Activated CD8-positive, alpha-beta T cell treated with anti-CD3 and anti-CD28 coated beads for 36 hours (primary cell): ENCODE results near the gene SLC25A36. TPM values are rescaled to one million over a fixed set of nuclear protein-coding genes. Genes with fewer than 3 reads are reported as not detected.
"Not testable (repeated sequence)": the region's sequence is repeated elsewhere in the genome, so short reads cannot be mapped to it uniquely, and the experiment has no call there.

ENCODE experiments used
- ATAC-seq: fragments of 200-7000 bp; cut with Tn5 transposase; one replicate; pipeline ENCODE4 v1.10.0; 2021; ENCODE audit warnings: mild to moderate bottlenecking, moderate library complexity
- CTCF ChIA-PET: fragments of 350-600 bp; sonication (Branson Sonifier 250); formaldehyde crosslinking; loops from one replicate; lab custom pipeline; 2021; ENCODE audit warnings: antibody characterized with exemption; lab: Charles Lee
- POLR2A ChIA-PET: fragments of 350-600 bp; sonication (Branson Sonifier 250); formaldehyde crosslinking; loops from one replicate; lab custom pipeline; 2021; ENCODE audit warnings: antibody characterized with exemption; lab: Charles Lee
- DNase-seq: peaks from one replicate; pipeline ENCODE4 v3.0.0-alpha.2; 2020
- H3K27ac Mint-ChIP-seq: one replicate; pipeline ENCODE4 v1.8.0; 2021; ENCODE audit warnings: mild to moderate bottlenecking, mixed read lengths
- H3K27me3 Mint-ChIP-seq: one replicate; pipeline ENCODE4 v1.8.0; 2021; ENCODE audit warnings: mixed read lengths
- H3K36me3 Mint-ChIP-seq: one replicate; pipeline ENCODE4 v1.8.0; 2021; ENCODE audit warnings: low read depth, mixed read lengths
- H3K4me1 Mint-ChIP-seq: one replicate; pipeline ENCODE4 v1.8.0; 2021; ENCODE audit warnings: low read depth, mixed read lengths
- H3K4me3 Mint-ChIP-seq: one replicate; pipeline ENCODE4 v1.8.0; 2021; ENCODE audit warnings: mild to moderate bottlenecking, moderate library complexity, mixed read lengths
- H3K9me3 Mint-ChIP-seq: one replicate; pipeline ENCODE4 v1.8.0; 2021; ENCODE audit warnings: mixed read lengths
- CTCF ChIP-seq: fragments of 200-600 bp; IDR thresholded peaks from one replicate; pipeline ENCODE4 v1.8.0; 2022; ENCODE audit warnings: antibody characterized with exemption, mild to moderate bottlenecking
- intact Hi-C: fragments of 100-400 bp; cut with micrococcal nuclease; formaldehyde crosslinking; loops from one replicate; pipeline ENCODE4 v1.10.0; 2022
- total RNA-seq, 2 experiments: library from RNA; stranded (reverse); gene quantifications; one replicate each; pipeline ENCODE4 v1.2.3, GENCODE V29; 2021

The SLC25A36 gene
- total RNA-seq, 2 experiments from 2014 or later = 102 to 106 TPM

GRCh38 chr3:141011997-141012262, 70.3 kb downstream of the SLC25A36 start:
- intact Hi-C loops = loop anchor here (1.0 kb wide), 1 partner anchor 180 kb away; no protein-coding TSS in a partner anchor
- ChIA-PET POLR2A (interaction anchor here (1.0 to 1.1 kb wide), 2 partner anchors 37 to 220 kb away, joined by 3 read pairs; no protein-coding TSS in a partner anchor), CTCF (interaction anchor here (0.8 to 7.3 kb wide), 20 partner anchors 10 to 190 kb away, joined by 3 to 54 read pairs (median 6); no protein-coding TSS in a partner anchor)
- Mint-ChIP-seq H3K4me3 (no peak overlapping the region), H3K36me3 (no peaks in the 10 kb centered on the region), H3K27ac (no peak overlapping the region), H3K27me3 (peaks cover 18% of the 10 kb centered on the region), H3K4me1 (peaks cover 10% of the 10 kb centered on the region), H3K9me3 (no peaks in the 10 kb centered on the region)
- ATAC-seq (peak; percentile 75), DNase-seq (peak; percentile 46)
- no peak for TF ChIP-seq CTCF

GRCh38 chr3:141012571-141012970, 70.9 kb downstream of the SLC25A36 start:
- no peak for DNase-seq
- no peak overlapping the region for H3K4me3 Mint-ChIP-seq
- H3K36me3 Mint-ChIP-seq = no peaks in the 10 kb centered on the region
- intact Hi-C loops = no loop called here
- H3K4me1 Mint-ChIP-seq = peaks cover 14% of the 10 kb centered on the region
- H3K9me3 Mint-ChIP-seq = peaks cover 2% of the 10 kb centered on the region
- peaks cover 18% of the 10 kb centered on the region for H3K27me3 Mint-ChIP-seq
- ATAC-seq = no peak
- ChIA-PET POLR2A (interaction anchor here (1.0 to 1.1 kb wide), 2 partner anchors 36 to 220 kb away, joined by 3 read pairs; no protein-coding TSS in a partner anchor), CTCF (interaction anchor here (0.8 to 7.3 kb wide), 13 partner anchors 10 to 184 kb away, joined by 3 to 54 read pairs (median 8); no protein-coding TSS in a partner anchor)
- no peak for TF ChIP-seq CTCF
- no peak overlapping the region for H3K27ac Mint-ChIP-seq

GRCh38 chr3:141015481-141015880, 73.8 kb downstream of the SLC25A36 start:
- ATAC-seq (no peak), DNase-seq (no peak)
- no peak overlapping the region for H3K4me3 Mint-ChIP-seq
- H3K27ac Mint-ChIP-seq = no peak overlapping the region
- H3K36me3 Mint-ChIP-seq = no peaks in the 10 kb centered on the region
- peaks cover 28% of the 10 kb centered on the region for H3K4me1 Mint-ChIP-seq
- POLR2A ChIA-PET = no interaction called here
- TF ChIP-seq CTCF = no peak
- intact Hi-C loops = no loop called here
- H3K9me3 Mint-ChIP-seq = peaks cover 2% of the 10 kb centered on the region
- peaks cover 4% of the 10 kb centered on the region for H3K27me3 Mint-ChIP-seq
- CTCF ChIA-PET = interaction anchor here (1.2 kb wide), 1 partner anchor 17 kb away, joined by 5 read pairs; no protein-coding TSS in a partner anchor

GRCh38 chr3:141017366-141018322, 76.0 kb downstream of the SLC25A36 start:
- POLR2A ChIA-PET, H3K27me3 Mint-ChIP-seq, H3K4me3 Mint-ChIP-seq, intact Hi-C loops, H3K36me3 Mint-ChIP-seq, H3K9me3 Mint-ChIP-seq: not testable (repeated sequence)
- H3K4me1 Mint-ChIP-seq = peaks cover 21% of the 10 kb centered on the region
- DNase-seq = peak; percentile 87
- CTCF ChIA-PET = interaction anchor here (0.9 to 1.6 kb wide), 4 partner anchors 18 to 176 kb away, joined by 3 to 6 read pairs (median 4); partner anchors contain the start of gene SPSB4
- peak overlapping the region; percentile 65 for H3K27ac Mint-ChIP-seq
- ATAC-seq = peak; percentile 57

- no peak for DNase-seq
- intact Hi-C loops = no loop called here
- no peak for ATAC-seq
- H3K27me3 Mint-ChIP-seq = no peaks in the 10 kb centered on the region
- no peak for TF ChIP-seq CTCF
- CTCF ChIA-PET = interaction anchor here (1.8 kb wide), 1 partner anchor 173 kb away, joined by 3 read pairs; no protein-coding TSS in a partner anchor
- no peak overlapping the region for H3K4me3 Mint-ChIP-seq
- H3K9me3 Mint-ChIP-seq = peaks cover 2% of the 10 kb centered on the region
- POLR2A ChIA-PET = no interaction called here
- H3K4me1 Mint-ChIP-seq = peaks cover 21% of the 10 kb centered on the region
- H3K27ac Mint-ChIP-seq = no peak overlapping the region
- no peaks in the 10 kb centered on the region for H3K36me3 Mint-ChIP-seq
Measured at GRCh38 chr3:141019244-141019643, 77.6 kb downstream of the SLC25A36 start.
